Pulmonary artery endothelial cell (primary cell): ENCODE results near the gene BTLA. TPM values are rescaled to one million over a fixed set of nuclear protein-coding genes. Genes with fewer than 3 reads are reported as not detected.
"Not testable (repeated sequence)": the region's sequence is repeated elsewhere in the genome, so short reads cannot be mapped to it uniquely, and the experiment has no call there.

Experiments
- DNase-seq: peaks from one replicate; pipeline ENCODE4 v3.0.0-alpha.2; 2011; ENCODE audit warnings: low read depth, low spot score
- total RNA-seq: library from RNA; depleted of rRNA; stranded (reverse); fragments of >200 nt; gene quantifications from 2 replicates; pipeline ENCODE4 v1.2.3, GENCODE V29; 2014

Gene BTLA
- total RNA-seq, 1 donor from 2014 or later, result not detected

DNA sequence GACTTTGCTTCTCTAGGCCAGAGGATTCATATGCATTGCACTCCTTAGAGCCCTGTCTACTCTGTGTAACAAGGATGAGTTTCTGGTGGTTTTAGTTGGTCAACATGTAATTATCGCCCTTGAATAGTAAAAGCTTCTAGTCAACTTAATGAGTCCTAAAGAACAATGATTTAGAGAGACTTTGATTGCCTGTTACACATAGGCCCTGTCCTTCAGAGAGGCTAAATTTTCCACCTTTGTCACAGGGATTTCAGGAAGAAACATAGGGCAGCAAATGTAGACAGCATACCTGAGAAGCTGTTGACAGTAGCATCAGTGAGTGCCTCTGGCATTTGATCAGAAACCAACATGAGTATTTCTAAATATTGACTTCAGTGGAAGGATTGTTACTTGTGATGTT lies 7.1 kb downstream of the BTLA start:
- DNase-seq, result no peak

- no peak for DNase-seq
These were observed 7.9 kb downstream of the BTLA start for GRCh38 chr3:112491373-112491772.

DNA sequence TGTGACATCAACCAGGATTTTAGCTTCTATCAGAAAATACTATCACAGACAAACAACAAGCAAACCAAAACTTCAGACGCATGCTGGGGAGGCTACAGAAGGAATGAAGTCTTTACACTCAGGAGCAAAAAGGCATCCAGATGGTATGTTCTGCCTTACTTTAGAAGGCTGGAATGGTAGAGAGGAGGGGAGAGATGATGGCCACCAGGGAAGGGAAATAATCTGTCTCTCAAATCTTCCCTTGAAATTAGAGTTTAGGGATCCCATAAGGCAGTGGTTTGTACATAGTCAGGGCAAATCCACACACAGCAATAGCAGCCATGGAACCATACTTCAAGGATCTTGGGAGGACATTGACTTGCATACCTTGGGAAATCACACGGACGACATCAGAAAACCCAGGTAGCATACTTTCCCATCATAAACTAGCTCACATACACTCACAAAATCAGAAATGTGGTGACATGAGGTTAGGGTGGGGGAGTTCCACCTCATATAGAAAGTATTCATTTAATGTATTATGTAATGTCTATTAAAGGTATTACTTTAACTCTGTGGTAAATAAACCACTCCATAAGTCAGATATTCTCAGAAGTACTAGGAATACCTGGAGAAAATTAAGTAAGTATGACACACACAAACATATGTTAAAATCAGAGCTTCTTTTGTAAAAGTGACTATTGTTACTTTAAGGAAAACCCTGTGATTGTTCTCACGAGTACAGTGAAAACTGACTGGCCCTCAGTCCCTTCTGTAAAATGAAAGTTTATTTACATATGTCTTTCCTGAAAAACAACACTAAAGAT lies 9.4 kb downstream of the BTLA start:
- no peak for DNase-seq

- no peak for DNase-seq
These were observed 12.3 kb downstream of the BTLA start for GRCh38 chr3:112486811-112487505.

DNA sequence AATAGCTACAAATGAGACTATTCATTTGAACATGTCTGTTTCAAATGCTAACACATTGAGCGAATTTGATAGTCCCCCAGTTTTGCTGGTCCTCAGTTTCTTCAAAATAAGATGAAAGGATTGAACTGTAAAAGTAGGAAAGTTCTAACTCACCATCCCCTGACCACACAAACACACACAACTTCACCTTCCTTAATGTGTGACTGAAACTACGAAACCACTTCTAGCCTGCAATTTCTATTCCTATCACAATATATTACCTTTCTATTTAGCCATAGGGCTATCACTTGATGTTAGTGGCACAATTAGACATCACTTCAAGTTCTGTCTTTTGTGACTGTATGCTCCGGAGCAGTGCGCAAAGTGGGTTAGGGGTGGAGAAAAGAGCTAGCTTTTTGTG lies 14.9 kb downstream of the BTLA start:
- no peak for DNase-seq

DNA sequence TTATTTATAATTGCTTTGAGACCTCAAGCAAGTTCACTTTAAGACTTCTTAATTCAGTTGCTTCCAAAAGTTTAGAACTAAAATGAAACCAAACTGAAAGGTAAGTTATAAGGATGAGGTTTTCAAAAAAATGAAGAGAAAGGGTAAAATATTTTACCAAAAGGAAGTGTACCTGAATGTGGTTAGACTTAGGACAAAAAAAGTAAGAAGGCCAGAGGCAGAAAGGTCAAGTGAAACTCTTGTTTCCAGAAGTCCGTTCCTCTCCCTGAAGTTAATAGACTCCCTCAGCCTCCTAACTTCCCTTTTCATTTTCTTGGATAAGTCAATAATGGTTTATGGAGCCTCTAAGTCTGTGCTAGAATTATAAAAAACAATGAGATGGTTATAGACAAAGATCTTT lies 16.6 kb downstream of the BTLA start:
- DNase-seq, result no peak

DNA sequence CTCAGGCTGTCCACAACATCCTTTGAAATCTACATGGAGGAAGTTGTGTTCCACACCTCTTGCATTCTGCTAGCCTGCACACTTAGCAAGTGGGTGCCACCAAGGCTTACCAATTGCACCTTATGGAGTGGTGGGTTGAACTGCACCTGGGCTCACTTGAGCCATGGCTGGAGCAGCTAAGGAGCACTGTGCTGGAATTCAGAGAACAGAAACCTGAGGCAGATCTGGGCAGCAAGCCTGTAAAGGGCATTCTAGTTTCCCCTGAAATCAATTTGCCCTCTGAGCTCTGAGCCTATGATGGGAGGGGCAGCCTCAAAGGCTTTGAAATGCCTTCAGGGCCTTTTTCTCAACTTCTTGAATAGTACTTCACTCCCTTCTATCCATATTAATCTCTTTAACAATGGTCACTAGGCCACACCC lies 18.0 kb downstream of the BTLA start:
- DNase-seq, result no peak

DNA sequence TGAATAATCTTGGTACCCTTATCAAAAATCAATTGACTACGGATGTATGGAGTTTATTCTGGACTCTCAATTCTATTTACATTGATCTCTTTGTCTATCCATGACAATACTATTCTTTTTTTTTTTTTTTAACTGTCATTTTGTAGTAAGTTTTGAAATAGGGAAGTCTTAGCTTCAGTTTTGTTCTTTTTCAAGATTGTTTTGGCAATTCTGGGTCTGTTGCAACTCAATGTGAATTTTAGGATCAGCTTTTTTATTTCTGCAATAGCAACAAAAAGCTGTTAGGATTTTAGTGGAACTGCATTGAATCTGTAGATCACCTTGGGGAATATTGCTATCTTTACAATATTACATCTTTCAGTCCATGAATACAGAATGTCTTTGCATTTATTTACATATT lies 21.4 kb downstream of the BTLA start:
- no peak for DNase-seq

GRCh38 chr3:112476346-112476745 lies 22.9 kb downstream of the BTLA start:
- no peak for DNase-seq

- DNase-seq, result no peak
These were observed 24.5 kb downstream of the BTLA start for GRCh38 chr3:112474796-112475195.

GRCh38 chr3:112472691-112473090 lies 26.6 kb downstream of the BTLA start:
- DNase-seq, result no peak

DNA sequence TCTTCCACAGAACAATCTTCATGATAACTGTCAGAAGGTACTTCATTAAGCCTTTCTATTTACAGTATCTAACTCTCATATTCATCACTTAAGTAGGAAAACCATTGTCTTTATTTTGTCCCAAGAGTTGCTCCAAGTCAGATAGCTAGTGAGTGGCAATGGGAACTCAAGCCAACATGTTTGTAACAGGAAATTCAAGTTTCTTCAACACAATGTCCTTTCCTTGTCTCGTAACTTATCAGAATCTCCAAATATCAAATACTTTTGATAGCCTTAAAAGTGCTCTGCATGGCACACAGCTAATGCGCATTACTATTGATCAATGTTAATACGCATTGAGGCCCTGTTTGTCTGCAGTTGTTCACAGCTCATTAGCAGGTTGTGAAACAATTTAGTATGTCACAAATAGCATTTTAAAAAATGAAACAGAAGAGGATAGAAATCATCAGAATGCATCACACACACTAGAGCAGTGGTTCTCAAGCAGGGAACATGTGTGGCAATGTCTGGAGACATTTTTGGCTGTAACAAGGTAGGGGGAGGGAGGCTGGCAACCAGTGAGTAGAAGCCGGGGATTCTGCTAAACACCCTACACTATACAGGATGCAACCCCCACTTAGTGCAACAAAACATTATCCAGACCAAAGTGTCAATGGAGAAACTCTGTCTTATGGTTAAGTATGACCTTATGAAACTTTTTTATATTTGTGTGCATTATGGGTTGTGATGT lies 27.5 kb downstream of the BTLA start:
- no peak for DNase-seq

DNA sequence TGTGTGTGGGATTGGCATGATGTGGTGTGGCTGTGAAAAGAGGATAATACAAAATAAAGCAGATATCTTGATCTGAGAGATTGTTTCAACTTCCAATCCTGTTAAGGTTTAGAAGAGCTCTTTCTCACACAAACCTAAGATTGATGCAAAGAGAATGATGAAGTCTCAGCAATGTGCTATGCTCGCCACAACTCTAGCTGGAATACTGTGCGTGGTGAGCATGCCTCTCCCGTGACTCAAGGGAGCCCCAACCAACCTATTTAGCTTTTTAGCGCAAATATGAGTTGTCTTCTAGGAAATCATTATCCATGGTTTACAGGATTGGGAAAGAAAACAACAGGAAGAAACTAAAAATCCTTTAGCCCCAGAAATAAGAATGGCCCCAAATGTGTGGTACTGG lies 28.5 kb downstream of the BTLA start:
- no peak for DNase-seq

DNA sequence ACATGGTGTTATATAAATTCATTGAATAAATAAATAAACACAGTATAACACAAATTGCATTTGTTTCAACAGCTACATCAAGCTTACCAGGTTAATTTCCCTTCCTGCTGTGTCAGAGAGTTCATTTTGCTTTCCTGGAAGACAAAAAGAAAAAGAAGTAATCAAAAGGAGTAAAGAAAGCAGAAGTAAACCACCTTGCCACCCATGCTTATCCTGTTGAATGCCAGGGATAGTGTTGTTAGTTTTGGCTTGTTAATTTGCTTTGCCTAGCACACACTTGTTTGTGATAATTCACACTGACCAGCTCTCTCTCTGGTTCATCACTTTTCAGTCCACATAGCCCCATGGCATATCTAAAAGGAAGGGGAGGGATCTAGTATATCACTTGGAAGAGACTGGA lies 29.6 kb downstream of the BTLA start:
- no peak for DNase-seq

DNA sequence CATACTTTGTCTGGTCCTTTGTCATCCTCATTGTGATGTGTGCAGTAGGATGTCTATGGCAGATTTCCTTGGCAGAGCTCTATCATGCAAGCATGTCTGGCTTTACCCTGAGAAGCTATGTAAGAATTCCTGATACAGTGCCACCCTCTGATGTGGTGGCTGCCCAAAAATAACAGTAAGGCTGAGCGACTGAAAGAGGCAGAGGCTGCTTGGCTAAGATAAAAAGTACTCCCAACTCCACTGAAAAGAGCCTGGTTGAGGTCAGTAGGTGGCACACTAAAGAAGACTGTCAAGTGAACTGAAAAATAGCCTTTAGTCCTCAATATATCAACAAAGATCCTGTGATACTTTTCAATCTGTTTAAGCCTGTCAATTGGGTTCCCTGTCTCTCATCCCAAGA lies 31.7 kb downstream of the BTLA start:
- no peak for DNase-seq

DNA sequence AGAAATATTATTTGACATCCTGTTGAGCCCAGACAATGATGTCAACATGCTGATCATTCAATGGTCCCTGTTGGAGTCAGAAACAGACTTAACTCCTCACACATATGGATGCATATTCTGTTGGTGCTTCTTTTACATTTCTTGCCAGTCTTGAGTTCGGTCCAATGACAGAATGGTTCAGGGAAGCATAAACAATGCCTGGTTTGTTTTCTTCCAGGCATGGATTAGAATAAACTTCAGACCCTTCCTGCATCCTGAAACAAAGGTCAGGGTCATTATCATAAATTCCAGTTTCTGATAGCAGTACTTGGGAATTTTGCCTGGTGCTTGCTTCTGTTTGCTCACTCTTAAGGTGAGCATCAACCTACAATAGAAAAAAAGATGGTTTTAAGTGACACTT lies 33.3 kb downstream of the BTLA start:
- no peak for DNase-seq

- DNase-seq, result no peak
These were observed 35.0 kb downstream of the BTLA start for GRCh38 chr3:112464264-112464663.

DNA sequence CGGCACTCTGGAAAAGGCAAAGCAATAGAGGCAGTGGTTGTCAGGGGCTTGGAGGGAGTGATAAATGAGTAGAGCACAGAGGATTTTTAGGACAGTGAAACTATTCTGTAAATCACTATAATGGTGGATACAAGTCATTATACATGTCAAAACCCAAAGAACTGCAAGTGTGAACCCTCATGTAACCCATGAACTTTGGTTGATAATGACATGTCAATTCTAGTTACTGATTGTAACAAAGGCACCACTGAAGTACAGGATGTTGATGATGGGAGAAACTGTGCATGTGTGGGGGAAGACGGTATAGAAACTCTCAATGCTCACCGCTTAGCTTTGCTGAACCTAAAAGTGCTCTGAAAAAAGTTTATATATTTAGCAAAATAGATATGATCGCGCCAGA lies 36.0 kb downstream of the BTLA start:
- no peak for DNase-seq

GRCh38 chr3:112461787-112462186 lies 37.5 kb downstream of the BTLA start:
- not testable (repeated sequence) for DNase-seq

- DNase-seq, result no peak
These were observed 38.6 kb downstream of the BTLA start for GRCh38 chr3:112460519-112461195.

- DNase-seq, result no peak
These were observed 39.5 kb downstream of the BTLA start for GRCh38 chr3:112459750-112460149.

DNA sequence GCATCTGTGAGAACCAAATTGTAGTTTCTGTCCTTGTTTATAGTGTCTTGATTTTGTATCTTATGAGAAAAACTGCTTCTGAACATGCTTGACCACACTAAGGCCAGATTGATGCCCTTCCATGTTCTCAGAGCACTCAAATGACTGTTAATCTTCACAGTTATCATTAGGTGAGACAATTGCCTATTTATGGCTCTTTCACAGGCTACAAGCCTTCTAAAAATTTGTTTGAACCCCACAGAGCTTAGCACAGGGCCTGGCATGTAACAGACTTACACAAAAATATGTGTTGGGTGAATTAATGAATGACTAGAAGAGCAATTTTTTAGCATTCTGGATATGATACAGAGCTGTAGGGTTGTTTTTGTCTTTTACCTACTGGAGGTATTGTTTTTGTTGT lies 43.1 kb downstream of the BTLA start:
- no peak for DNase-seq
